ENCODE results near the gene ZNF205. TPM values are rescaled to one million over a fixed set of nuclear protein-coding genes. Genes with fewer than 3 reads are reported as not detected.

ZNF205 gene
- total and polyA plus RNA-seq, 2 of the 8 experiments (the other 6 are each of a cell fraction or from before 2014, with no cell fraction given) = 19.1 to 19.9 TPM

DNA sequence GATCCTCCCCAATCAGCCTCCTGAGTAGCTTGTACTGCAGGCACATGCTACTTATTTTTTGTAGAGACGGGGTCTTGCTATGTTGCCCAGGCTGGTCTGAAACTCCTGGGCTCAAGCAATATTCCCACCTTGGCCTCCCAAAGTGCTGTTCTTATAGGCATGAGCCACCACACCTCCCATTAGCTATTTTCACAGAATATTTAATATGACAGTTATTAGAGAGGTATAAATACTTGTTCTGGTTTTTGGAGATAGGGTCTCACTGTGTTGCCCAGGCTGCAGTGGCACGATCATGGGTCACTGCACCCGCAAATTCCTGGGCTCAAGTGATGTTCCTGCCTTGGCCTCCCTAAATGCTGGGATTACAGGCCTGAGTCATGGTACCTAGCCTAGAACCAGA, 43.6 kb downstream of the ZNF205 start:
- no peaks in the 10 kb centered on the region; a peak in 1 of 4 replicates for H3K9me3 ChIP-seq (ENCODE audit: insufficient read depth in 2 of 2, low read depth in 1 of 2, low read length in 1 of 2)
- DNase-seq (ENCODE audit: low read depth in 1 of 2, low spot score in 2 of 2) (no peak), FAIRE-seq (no peak)
- POLR2A ChIA-PET (ENCODE audit: partially characterized antibody) = interaction anchor here (1.1 kb wide), 1 partner anchor 28 kb away, joined by 3 read pairs; no protein-coding TSS in a partner anchor
- H3K23ac ChIP-seq (ENCODE audit: insufficient read length) = no peak overlapping the region
- no peaks in the 10 kb centered on the region for H3K79me1 ChIP-seq (ENCODE audit: low read depth, low read length)
- H2BK15ac ChIP-seq (ENCODE audit: low read length) = no peak overlapping the region
- no peak overlapping the region for H3K27ac ChIP-seq (ENCODE audit: low read depth, low read length)
- H3K36me3 ChIP-seq (ENCODE audit: control insufficient read depth in 2 of 4, insufficient read depth in 4 of 4, low read length in 3 of 4) = no peaks in the 10 kb centered on the region
- H3K27me3 ChIP-seq (replicated peaks in 1 of 4; ENCODE audit: control insufficient read depth in 3 of 4, extremely low read depth in 1 of 4, insufficient read depth in 3 of 4, low read length in 3 of 4) = peaks cover 0 to 10% (median 7%) of the 10 kb centered on the region in 4 experiments; a peak in 5 of 7 replicates
- no peak overlapping the region for H2BK5ac ChIP-seq (ENCODE audit: low read depth, low read length)
- H4K91ac ChIP-seq (replicated peaks; ENCODE audit: insufficient read length, low read length) = no peak overlapping the region
- no peak overlapping the region for H2BK20ac ChIP-seq (ENCODE audit: low read length)
- no peak overlapping the region for H3K14ac ChIP-seq (ENCODE audit: insufficient read length)
- H3K18ac ChIP-seq (ENCODE audit: extremely low read depth, low read length) = no peak overlapping the region
- no peak overlapping the region for H2AK5ac ChIP-seq (ENCODE audit: low read depth, low read length)
- no peaks in the 10 kb centered on the region for H3K79me2 ChIP-seq (ENCODE audit: control insufficient read depth in 1 of 2, insufficient read depth in 2 of 2, low read length in 2 of 2)
- H2BK12ac ChIP-seq (ENCODE audit: low read depth, low read length) = no peak overlapping the region
- H3K4me3 ChIP-seq (ENCODE audit: extremely low read depth in 1 of 4, insufficient read depth in 2 of 4, low read depth in 3 of 4, low read length in 4 of 4) = no peak overlapping the region
- H3K4me2 ChIP-seq (ENCODE audit: insufficient read depth in 1 of 2, low read depth in 2 of 2, low read length in 2 of 2) = no peak overlapping the region
- no peak overlapping the region for H4K5ac ChIP-seq (ENCODE audit: insufficient read length, low read depth, low read length)
- H3K4ac ChIP-seq (replicated peaks; ENCODE audit: insufficient read length, low read depth, low read length) = no peak overlapping the region
- H2BK120ac ChIP-seq (replicated peaks; ENCODE audit: low read depth, low read length) = no peak overlapping the region
- peaks cover 16% of the 10 kb centered on the region for H3K23me2 ChIP-seq (ENCODE audit: low read depth, low read length)
- H4K8ac ChIP-seq (ENCODE audit: extremely low read depth, insufficient read depth, low read length) = no peak overlapping the region
- H3K56ac ChIP-seq (replicated peaks; ENCODE audit: insufficient read length, low read depth, low read length) = no peak overlapping the region
- H2AFZ ChIP-seq (ENCODE audit: low read length) = no peak overlapping the region
- H3K4me1 ChIP-seq (replicated peaks in 1 of 4; ENCODE audit: control insufficient read depth in 3 of 4, insufficient read depth in 4 of 4, low read length in 3 of 4) = peaks cover 0 to 7% (median 4%) of the 10 kb centered on the region in 4 experiments; a peak in 4 of 7 replicates
- CTCF ChIA-PET (ENCODE audit: partially characterized antibody) = interaction anchor here (0.7 to 3.7 kb wide), 4 partner anchors 16 to 1195 kb away, joined by 3 to 14 read pairs (median 10); no protein-coding TSS in a partner anchor
- 87% methylated on average over 3 of the region's 3 CpGs; no CpG with 5 or more reads in 1 of the 2 experiments for WGBS, 2 experiments (ENCODE audit: extremely low coverage in 1 of 2, insufficient coverage in 1 of 2, insufficient read length in 1 of 2, insufficient replicate concordance in 2 of 2, low coverage in 1 of 2, low lambda C conversion rate in 2 of 2, missing lambda C conversion rate in 1 of 2)
- no peak overlapping the region for H3K9ac ChIP-seq (replicated peaks in 1 of 4; ENCODE audit: extremely low read depth in 1 of 4, low read depth in 3 of 4, low read length in 3 of 4)
- H4K20me1 ChIP-seq (replicated peaks in 1 of 2; ENCODE audit: control insufficient read depth in 1 of 2, insufficient read depth in 2 of 2, low read length in 2 of 2) = peaks cover 0 to 2% of the 10 kb centered on the region in 2 experiments
- TF ChIP-seq SAP30 (IDR thresholded peaks at IDR 0.05; ENCODE audit: insufficient read depth, insufficient replicate concordance, low read length) = no peak
- no peak for TF ChIP-seq E2F6 (IDR thresholded peaks at IDR 0.05)
- TF ChIP-seq SIN3A (conservative IDR thresholded peaks at IDR 0.05 in 1 of 2, IDR thresholded peaks at IDR 0.05 in 1 of 2; ENCODE audit: low read depth in 1 of 2, low read length in 2 of 2) = no peak
- TF ChIP-seq POU5F1 (IDR thresholded peaks at IDR 0.05; ENCODE audit: low read depth, low read length) = no peak
- TF ChIP-seq SRF (IDR thresholded peaks at IDR 0.05; ENCODE audit: low read depth, low read length) = no peak
- TF ChIP-seq NANOG (IDR thresholded peaks at IDR 0.05; ENCODE audit: insufficient read depth, low read depth, low read length, poor library complexity, severe bottlenecking) = no peak
- TF ChIP-seq EZH2 (IDR thresholded peaks at IDR 0.05; ENCODE audit: low read depth, low read length, severe bottlenecking) = no peak
- TF ChIP-seq CREB1 (IDR thresholded peaks at IDR 0.05) = no peak

Data from H1 (cell line).